HepG2 (cell line): ENCODE measurements around the gene ARF5. TPM values are rescaled to one million over a fixed set of nuclear protein-coding genes. Genes with fewer than 3 reads are reported as not detected.

Experiments used
- ATAC-seq: fragments of 200-7000 bp; cut with Tn5 transposase; 3 replicates; pipeline ENCODE4 v1.9.1; 2020; ENCODE audit warnings: mild to moderate bottlenecking, moderate library complexity
- BruUV-seq: library from RNA; stranded (reverse); fragments of 400-500 nt; replicated peaks from 2 replicates; lab custom pipeline; 2021; lab: Mats Ljungman, UMichigan
- CTCF ChIA-PET: fragments of 300-600 bp; formaldehyde crosslinking; extraction: SDS; loops from one replicate; lab custom pipeline; 2021; ENCODE audit warnings: low total read pairs, inconsistent platforms, low intra/inter-chr PET ratio; lab: Yijun Ruan, JAX
- POLR2A ChIA-PET: fragments of 350-600 bp; sonication (Branson Sonifier 250); formaldehyde crosslinking; loops from one replicate; lab custom pipeline; 2020; ENCODE audit warnings: antibody characterized with exemption, inconsistent platforms; lab: Yijun Ruan, JAX
- DNase-seq: peaks from one replicate; pipeline ENCODE4 v3.0.0-alpha.2; 2015; ENCODE audit warnings: low spot score
- FAIRE-seq: peaks from 3 replicates; lab custom pipeline; 2011; peaks lifted over from hg19 to GRCh38; lab: Jason Lieb, UNC
- H2AFZ ChIP-seq: one replicate; pipeline ENCODE4 v1.6.1; 2011; ENCODE audit warnings: low read length, inconsistent platforms
- H3K27ac ChIP-seq: fragments of 300-600 bp; 3 replicates; pipeline ENCODE4 v1.8.0; 2011; ENCODE audit warnings: mixed run types, mild to moderate bottlenecking, mixed read lengths, low read length, inconsistent platforms; ENCODE audit not compliant: insufficient read depth; ENCODE audit errors: extremely low read length
- H3K27me3 ChIP-seq, 2 experiments: fragments of 200-600 bp in 1 of 2; 2 replicates in 1 of 2; 3 replicates in 1 of 2; pipeline versions ENCODE4 v1.6.0 to v1.8.0; 2011; ENCODE audit warnings: low read length in 2 of 2, mild to moderate bottlenecking in 2 of 2, moderate library complexity in 2 of 2, inconsistent platforms in 1 of 2; ENCODE audit not compliant: insufficient read depth in 2 of 2, control insufficient read depth in 1 of 2
- H3K36me3 ChIP-seq, 2 experiments: fragments of 200-600 bp in 1 of 2; replicated peaks in 1 of 2; 2 replicates in 1 of 2; 3 replicates in 1 of 2; pipeline versions ENCODE4 v1.5.1 to v1.8.0; 2011; ENCODE audit warnings: low read length in 2 of 2, inconsistent platforms in 1 of 2; ENCODE audit not compliant: insufficient read depth in 2 of 2, control insufficient read depth in 1 of 2
- H3K4me1 ChIP-seq: 2 replicates; pipeline ENCODE4 v1.5.1; 2012; ENCODE audit warnings: low read length, inconsistent platforms; ENCODE audit not compliant: insufficient read depth
- H3K4me2 ChIP-seq: 2 replicates; pipeline ENCODE4 v1.6.0; 2011; ENCODE audit warnings: low read depth, low read length, inconsistent platforms
- H3K4me3 ChIP-seq, 3 experiments: fragments of 200-600 bp in 1 of 3; sonication (generic), shearing (Covaris generic) in 1 of 3; replicated peaks in 1 of 3; 2 replicates each; pipeline ENCODE4 v1.5.1; 2011 to 2016; ENCODE audit warnings: low read length in 3 of 3, inconsistent platforms in 2 of 3, low read depth in 2 of 3, mild to moderate bottlenecking in 2 of 3, control low read depth in 1 of 3, mixed read lengths in 1 of 3; ENCODE audit not compliant: insufficient read depth in 1 of 3
- H3K79me2 ChIP-seq: one replicate; pipeline ENCODE4 v1.6.1; 2011; ENCODE audit warnings: low read length, inconsistent platforms; ENCODE audit not compliant: insufficient read depth
- H3K9ac ChIP-seq: 2 replicates; pipeline ENCODE4 v1.6.0; 2011; ENCODE audit warnings: mild to moderate bottlenecking, low read depth, low read length, inconsistent platforms; ENCODE audit not compliant: insufficient read depth
- H3K9me3 ChIP-seq: 2 replicates; pipeline ENCODE4 v1.5.1; 2012; ENCODE audit warnings: mild to moderate bottlenecking, low read length
- H4K20me1 ChIP-seq: 2 replicates; pipeline ENCODE4 v1.6.0; 2011; ENCODE audit warnings: inconsistent platforms, mild to moderate bottlenecking, low read length, moderate library complexity; ENCODE audit not compliant: insufficient read depth
- CTCF ChIP-seq: sonication (generic); formaldehyde crosslinking; IDR thresholded peaks from 2 replicates; pipeline ENCODE4 v1.5.0; 2020; ENCODE audit warnings: mild to moderate bottlenecking, missing genetic modification reagents, moderate library complexity
- FOXC1 ChIP-seq: sonication (generic); formaldehyde crosslinking; IDR thresholded peaks from 2 replicates; pipeline ENCODE4 v1.8.0; 2022; ENCODE audit warnings: mild to moderate bottlenecking, missing genetic modification reagents, borderline replicate concordance
- FOXJ3 ChIP-seq: sonication (generic); formaldehyde crosslinking; IDR thresholded peaks from 2 replicates; pipeline ENCODE4 v1.4.0; 2020; ENCODE audit warnings: missing genetic modification reagents, mild to moderate bottlenecking, borderline replicate concordance
- MTA1 ChIP-seq: sonication (generic); formaldehyde crosslinking; IDR thresholded peaks from 2 replicates; pipeline ENCODE4 v1.4.0; 2020; ENCODE audit warnings: missing genetic modification reagents, mild to moderate bottlenecking, borderline replicate concordance
- PHF20 ChIP-seq: sonication (generic); formaldehyde crosslinking; IDR thresholded peaks from 2 replicates; pipeline ENCODE4 v1.5.0; 2020; ENCODE audit warnings: mild to moderate bottlenecking, missing genetic modification reagents
- TRIM24 ChIP-seq: sonication (generic); formaldehyde crosslinking; IDR thresholded peaks from 2 replicates; pipeline ENCODE4 v1.8.0; 2022; ENCODE audit warnings: mild to moderate bottlenecking, missing genetic modification reagents
- YY1 ChIP-seq: IDR thresholded peaks from 2 replicates; pipeline ENCODE4 v1.6.1; 2011; ENCODE audit warnings: low read length, low read depth, moderate library complexity, mild to moderate bottlenecking; ENCODE audit not compliant: insufficient read depth, insufficient replicate concordance
- ZFP91 ChIP-seq: sonication (generic); formaldehyde crosslinking; IDR thresholded peaks from 2 replicates; pipeline ENCODE4 v1.9.0; 2022; ENCODE audit warnings: missing genetic modification reagents, mild to moderate bottlenecking, borderline replicate concordance
- ZNF180 ChIP-seq: sonication (generic); formaldehyde crosslinking; IDR thresholded peaks from 2 replicates; pipeline ENCODE4 v1.4.0; 2020; ENCODE audit warnings: low read depth, missing genetic modification reagents, borderline replicate concordance
- ZNF281 ChIP-seq: sonication (generic); formaldehyde crosslinking; IDR thresholded peaks from 2 replicates; pipeline ENCODE4 v1.4.0; 2020; ENCODE audit warnings: missing genetic modification reagents, borderline replicate concordance
- ZNF329 ChIP-seq: sonication (generic); formaldehyde crosslinking; IDR thresholded peaks from 2 replicates; pipeline ENCODE4 v1.9.0; 2021; ENCODE audit warnings: low read depth, mild to moderate bottlenecking, missing genetic modification reagents
- ZNF558 ChIP-seq: sonication (generic); formaldehyde crosslinking; IDR thresholded peaks from 2 replicates; pipeline ENCODE4 v1.9.0; 2022; ENCODE audit warnings: mild to moderate bottlenecking, missing genetic modification reagents, borderline replicate concordance
- ZNF710 ChIP-seq: sonication (generic); formaldehyde crosslinking; IDR thresholded peaks from 2 replicates; pipeline ENCODE4 v1.5.0; 2020; ENCODE audit warnings: mild to moderate bottlenecking, missing genetic modification reagents, borderline replicate concordance
- WGBS: methylation state at CpG from one replicate; pipeline ENCODE4 v1.1.6; 2017; ENCODE audit warnings: low lambda C conversion rate; 5-methylcytosine and 5-hydroxymethylcytosine counted together
- in situ Hi-C: cut with HindIII; loops from 2 replicates; pipeline ENCODE4 v1.10.0; 2017; ENCODE audit warnings: low pct_unique_long_range_greater_than_20kb; ENCODE audit not compliant: extremely low pct_ligation_motif_present
- intact Hi-C: fragments of 100-400 bp; cut with micrococcal nuclease; formaldehyde crosslinking; loops from one replicate; pipeline ENCODE4 v1.10.0; 2022; ENCODE audit not compliant: unreplicated experiment
- polyA plus RNA-seq, 8 experiments: library from polyadenylated mRNA; depleted of rRNA in 3 of 8; stranded (reverse) in 7 of 8; unstranded in 1 of 8; fragments of >200 nt; fragmentation: Illumina TruSeq in 4 of 8; extraction: Trizol in 4 of 8; gene quantifications; 2 replicates each; pipeline versions ENCODE4 v1.2.1 to v1.2.3, GENCODE V29; 2011 to 2016; ENCODE audit warnings: low read depth in 4 of 8, missing spikeins in 1 of 8, mixed read lengths in 1 of 8; ENCODE audit not compliant: insufficient read depth in 1 of 8
- total RNA-seq, 5 experiments: library from RNA; depleted of rRNA; stranded (reverse); fragments of >200 nt; fragmentation: Illumina TruSeq; extraction: Trizol; gene quantifications; 2 replicates each; pipeline ENCODE4 v1.2.3, GENCODE V29; 2016; ENCODE audit warnings: low read depth in 1 of 5
- TF ChIP-seq, protein P1 (sequence below): sonication (generic); formaldehyde crosslinking; IDR thresholded peaks from 2 replicates; pipeline ENCODE4 v1.9.0; 2021; ENCODE audit warnings: missing genetic modification reagents, mild to moderate bottlenecking, borderline replicate concordance

Gene ARF5
- total and polyA plus RNA-seq, 2 of the 13 experiments (the other 11 are each of a cell fraction or from before 2014, with no cell fraction given), result 109 to 135 TPM

GRCh38 chr7:127566242-127566641, 22.0 kb upstream of the ARF5 start:
- no TSS peak for BruUV-seq
- Histone ChIP-seq H3K27ac (no peak overlapping the region), H3K4me2 (no peak overlapping the region), H3K9ac (no peak overlapping the region), H3K4me3 (no peak overlapping the region), H2AFZ (no peak overlapping the region), H3K27me3 (no peaks in the 10 kb centered on the region), H3K4me1 (no peaks in the 10 kb centered on the region), H3K36me3 (no peaks in the 10 kb centered on the region), H4K20me1 (no peaks in the 10 kb centered on the region), H3K79me2 (no peaks in the 10 kb centered on the region), H3K9me3 (0 out of 2 replicates have a peak, but pooled peaks cover 4% of the 10 kb centered on the region)
- ChIA-PET CTCF (no interaction called here), POLR2A (no interaction called here)
- intact Hi-C loops, result no loop called here
- no peak for ATAC-seq
- no peak for DNase-seq
- no peak for FAIRE-seq
- in situ Hi-C loops, result no loop called here
- WGBS, result 48% methylated on average over 3 of the region's 3 CpGs
- TF ChIP-seq ZFP91 (CRISPR knock-in tag) (no peak), YY1 (no peak), MTA1 (CRISPR knock-in tag) (no peak), FOXC1 (no peak), ZNF558 (CRISPR knock-in tag) (no peak), TRIM24 (no peak), ZNF281 (CRISPR knock-in tag) (no peak), FOXJ3 (CRISPR knock-in tag) (no peak), ZNF710 (no peak), ZNF180 (no peak), CTCF (no peak), PHF20 (CRISPR knock-in tag) (no peak), ZNF329 (CRISPR knock-in tag) (no peak)
- TF ChIP-seq, protein P1, sequence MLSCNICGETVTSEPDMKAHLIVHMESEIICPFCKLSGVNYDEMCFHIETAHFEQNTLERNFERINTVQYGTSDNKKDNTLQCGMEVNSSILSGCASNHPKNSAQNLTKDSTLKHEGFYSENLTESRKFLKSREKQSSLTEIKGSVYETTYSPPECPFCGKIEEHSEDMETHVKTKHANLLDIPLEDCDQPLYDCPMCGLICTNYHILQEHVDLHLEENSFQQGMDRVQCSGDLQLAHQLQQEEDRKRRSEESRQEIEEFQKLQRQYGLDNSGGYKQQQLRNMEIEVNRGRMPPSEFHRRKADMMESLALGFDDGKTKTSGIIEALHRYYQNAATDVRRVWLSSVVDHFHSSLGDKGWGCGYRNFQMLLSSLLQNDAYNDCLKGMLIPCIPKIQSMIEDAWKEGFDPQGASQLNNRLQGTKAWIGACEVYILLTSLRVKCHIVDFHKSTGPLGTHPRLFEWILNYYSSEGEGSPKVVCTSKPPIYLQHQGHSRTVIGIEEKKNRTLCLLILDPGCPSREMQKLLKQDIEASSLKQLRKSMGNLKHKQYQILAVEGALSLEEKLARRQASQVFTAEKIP (CRISPR knock-in tag), result no peak
